ENCODE measurements around the gene EIF5.

Gene EIF5

DNA sequence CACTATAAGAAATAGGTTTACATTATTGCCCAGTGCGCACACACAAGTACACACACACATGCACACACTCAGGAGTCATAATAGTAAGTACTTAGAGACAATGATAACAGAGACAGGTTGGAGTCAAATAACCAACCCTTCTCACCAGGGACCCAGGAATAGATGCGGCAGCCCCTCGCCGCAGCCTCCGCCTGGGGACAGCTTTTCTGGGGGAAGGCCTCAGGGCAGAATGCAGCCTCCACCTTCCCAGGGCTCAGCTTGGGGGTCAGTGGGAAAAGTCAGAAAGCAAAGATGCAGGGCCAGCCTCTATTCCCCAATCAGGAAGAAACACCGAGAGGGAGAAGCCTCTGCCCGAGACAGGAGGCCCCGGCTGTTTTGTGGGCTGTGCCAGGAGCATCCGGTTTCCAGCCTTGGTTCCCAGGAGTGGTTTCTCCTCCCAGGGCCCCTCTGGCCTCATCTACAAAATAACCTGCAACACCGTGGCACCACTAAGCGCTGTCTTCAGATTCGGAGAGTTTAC is 23.4 kb upstream of the EIF5 start:
- no peak for DNase-seq (ENCODE audit: low read depth, low spot score)

DNA sequence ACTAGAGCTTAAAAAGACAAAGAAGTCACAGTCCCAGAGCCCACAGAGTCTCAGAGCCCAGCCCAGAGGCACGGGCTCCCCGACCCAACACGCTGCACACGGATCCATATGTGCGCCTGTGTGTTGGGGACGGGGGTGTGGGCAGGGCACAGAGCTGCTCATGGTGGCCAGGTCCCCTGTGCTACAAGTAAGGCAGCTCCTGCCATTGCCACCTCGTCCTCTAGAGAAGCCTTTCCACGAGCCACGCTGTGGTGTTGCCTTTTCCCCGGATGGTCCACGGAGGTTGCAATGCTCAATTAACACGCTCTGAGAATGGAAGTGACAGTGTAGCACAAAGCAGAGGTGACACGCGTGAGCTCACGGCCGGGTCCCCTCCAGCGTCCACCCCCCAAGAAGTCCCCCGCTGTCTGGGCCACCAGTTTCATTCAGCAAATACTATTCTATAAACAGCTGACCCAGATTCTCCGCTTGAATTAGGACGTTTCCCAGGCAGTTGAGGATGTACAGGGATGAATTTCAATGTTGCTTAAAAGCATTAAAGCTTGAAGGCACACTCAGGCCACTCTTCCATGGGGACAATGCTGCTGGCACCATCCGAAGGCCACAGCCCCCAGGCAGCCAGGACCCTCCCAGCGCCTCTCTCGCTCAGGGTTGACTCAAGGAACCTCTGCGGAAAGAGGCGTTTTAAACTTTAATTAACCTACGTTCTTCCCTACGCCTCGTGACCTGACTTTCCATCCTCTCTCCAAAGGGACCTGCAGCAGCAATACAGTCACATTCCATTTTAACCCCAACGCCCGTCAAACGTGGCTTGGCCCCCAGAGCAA is 22.7 kb upstream of the EIF5 start:
- no peak for DNase-seq (ENCODE audit: low read depth, low spot score)

DNA sequence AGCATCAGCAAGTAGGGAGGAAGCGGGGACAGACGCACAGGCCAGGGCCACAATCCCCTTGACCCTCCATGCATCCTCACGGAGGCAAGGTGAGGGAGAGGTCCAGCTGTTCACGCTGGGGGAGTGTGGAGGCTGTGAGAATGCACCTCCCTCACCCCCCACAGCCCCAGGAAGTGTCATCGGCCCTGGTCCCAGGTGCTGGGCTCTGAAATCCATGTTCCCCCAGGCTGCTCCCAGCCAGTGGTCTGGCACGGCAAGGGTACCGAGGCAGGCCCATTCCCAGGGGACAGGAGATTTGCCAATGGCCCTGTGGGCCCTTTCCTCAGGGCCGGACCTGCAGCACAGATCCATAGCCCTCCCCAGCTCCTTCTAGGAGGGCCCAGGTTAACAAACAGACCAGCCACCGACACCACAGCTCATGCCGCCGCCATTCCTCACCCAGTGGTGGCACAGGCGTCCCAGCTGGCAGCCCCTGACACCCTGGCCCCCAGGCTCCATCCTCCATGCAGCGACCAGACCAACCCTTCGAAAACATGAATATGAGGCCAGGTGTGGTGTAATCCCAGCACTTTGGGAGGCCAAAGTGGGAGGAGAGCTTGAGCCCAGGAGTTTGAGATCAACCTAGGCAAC is 21.9 kb upstream of the EIF5 start:
- no peak for DNase-seq (ENCODE audit: low read depth, low spot score)

- no peak for DNase-seq (ENCODE audit: low read depth, low spot score)
Observed at GRCh38 chr14:103313704-103314103, 20.3 kb upstream of the EIF5 start.

- no peak for DNase-seq (ENCODE audit: low read depth, low spot score)
Observed at GRCh38 chr14:103314496-103315277, 19.4 kb upstream of the EIF5 start.

DNA sequence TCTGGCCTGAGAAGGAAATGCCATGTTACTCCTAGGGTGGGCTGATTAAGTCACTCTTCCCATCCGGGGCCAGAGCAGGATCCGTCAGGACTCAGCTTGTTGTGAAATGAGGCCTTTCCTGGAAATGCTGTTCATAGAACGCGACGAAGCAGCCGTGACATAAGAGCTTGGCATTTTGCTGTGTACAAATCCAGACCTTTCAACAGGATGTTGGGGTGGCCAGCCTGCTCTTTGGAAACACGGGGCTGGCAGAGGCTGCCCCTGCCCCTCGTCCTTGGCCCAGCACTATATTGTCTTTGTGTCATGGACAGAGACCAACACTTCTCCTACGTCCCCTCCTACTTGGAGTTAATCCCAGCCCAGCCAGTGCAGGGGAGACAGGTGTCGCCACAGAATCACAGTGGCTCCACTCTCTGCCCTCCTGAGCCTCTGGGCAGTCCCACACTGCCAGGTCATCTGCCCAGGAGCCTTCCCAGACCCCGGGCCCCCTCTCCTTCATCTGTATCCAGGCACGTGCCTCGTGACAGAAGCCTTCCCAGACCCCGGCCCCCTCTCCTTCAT is 18.6 kb upstream of the EIF5 start:
- no peak for DNase-seq (ENCODE audit: low read depth, low spot score)

GRCh38 chr14:103315941-103316340 is 18.1 kb upstream of the EIF5 start:
- DNase-seq (ENCODE audit: low read depth, low spot score): no peak

- DNase-seq (ENCODE audit: low read depth, low spot score): no peak
Observed at GRCh38 chr14:103316721-103317121, 17.3 kb upstream of the EIF5 start.

GRCh38 chr14:103317251-103317650 is 16.8 kb upstream of the EIF5 start:
- DNase-seq (ENCODE audit: low read depth, low spot score): no peak

GRCh38 chr14:103317976-103318580 is 16.0 kb upstream of the EIF5 start:
- DNase-seq (ENCODE audit: low read depth, low spot score): no peak

- no peak for DNase-seq (ENCODE audit: low read depth, low spot score)
Observed at GRCh38 chr14:103318750-103319419, 15.2 kb upstream of the EIF5 start.

DNA sequence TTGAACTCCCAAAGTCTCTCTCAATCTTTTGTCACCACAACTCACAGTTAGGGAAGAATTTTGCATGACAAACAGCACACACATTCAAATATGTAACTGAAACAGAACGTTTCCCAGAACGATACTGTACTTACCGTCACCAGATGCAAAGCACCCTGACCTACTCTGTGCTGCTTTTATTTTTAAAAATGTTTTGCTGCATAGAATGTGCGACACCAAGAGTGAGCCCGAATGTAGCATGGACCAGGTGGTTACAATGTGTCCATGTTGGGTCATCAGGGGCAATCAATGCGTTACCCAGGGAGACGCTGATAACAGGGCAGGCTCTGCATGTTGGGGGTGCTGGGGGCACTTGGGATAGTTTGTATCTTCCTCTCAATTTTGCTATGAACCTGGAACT is 14.6 kb upstream of the EIF5 start:
- DNase-seq (ENCODE audit: low read depth, low spot score): no peak

DNA sequence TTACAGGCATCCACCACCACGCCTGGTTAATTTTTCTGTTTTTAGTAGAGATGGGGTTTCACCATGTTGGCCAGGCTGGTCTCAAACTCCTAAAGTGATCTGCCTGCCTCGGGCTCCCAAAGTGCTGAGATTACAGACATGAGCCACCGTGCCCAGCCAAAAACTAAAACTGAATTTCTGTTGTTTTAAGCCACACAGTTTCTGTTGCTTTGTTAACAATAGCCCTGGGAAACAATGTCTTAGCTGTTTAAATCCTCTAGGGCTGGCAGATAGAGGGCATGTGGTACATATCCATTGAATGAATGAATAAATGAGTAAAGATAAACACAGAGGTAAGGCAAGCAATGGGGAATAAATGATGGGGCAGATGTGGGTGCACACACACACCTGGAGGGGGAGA is 8.0 kb upstream of the EIF5 start:
- no peak for DNase-seq (ENCODE audit: low read depth, low spot score)

GRCh38 chr14:103328941-103329340 is 5.1 kb upstream of the EIF5 start:
- DNase-seq (ENCODE audit: low read depth, low spot score): no peak

GRCh38 chr14:103329401-103330347 is 4.4 kb upstream of the EIF5 start:
- DNase-seq (ENCODE audit: low read depth, low spot score): no peak

DNA sequence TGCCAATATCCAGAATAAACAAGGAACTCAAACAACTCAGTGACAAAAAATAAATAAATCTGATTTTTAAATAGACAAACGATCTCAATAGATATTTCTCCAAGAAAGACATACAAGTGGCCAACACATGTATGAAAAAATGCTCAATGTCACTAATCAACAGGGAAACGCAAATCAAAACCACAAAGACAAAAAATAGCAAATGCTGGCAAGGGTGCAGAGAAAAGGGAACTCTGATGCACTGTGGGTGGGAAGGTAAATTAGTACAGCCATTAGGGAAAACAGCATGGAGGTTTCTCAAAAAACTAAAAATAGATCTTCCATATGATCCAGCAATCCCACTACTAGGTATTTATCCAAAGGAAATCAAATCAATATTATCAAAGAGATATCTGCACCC is 3.5 kb upstream of the EIF5 start:
- no peak for DNase-seq (ENCODE audit: low read depth, low spot score)

DNA sequence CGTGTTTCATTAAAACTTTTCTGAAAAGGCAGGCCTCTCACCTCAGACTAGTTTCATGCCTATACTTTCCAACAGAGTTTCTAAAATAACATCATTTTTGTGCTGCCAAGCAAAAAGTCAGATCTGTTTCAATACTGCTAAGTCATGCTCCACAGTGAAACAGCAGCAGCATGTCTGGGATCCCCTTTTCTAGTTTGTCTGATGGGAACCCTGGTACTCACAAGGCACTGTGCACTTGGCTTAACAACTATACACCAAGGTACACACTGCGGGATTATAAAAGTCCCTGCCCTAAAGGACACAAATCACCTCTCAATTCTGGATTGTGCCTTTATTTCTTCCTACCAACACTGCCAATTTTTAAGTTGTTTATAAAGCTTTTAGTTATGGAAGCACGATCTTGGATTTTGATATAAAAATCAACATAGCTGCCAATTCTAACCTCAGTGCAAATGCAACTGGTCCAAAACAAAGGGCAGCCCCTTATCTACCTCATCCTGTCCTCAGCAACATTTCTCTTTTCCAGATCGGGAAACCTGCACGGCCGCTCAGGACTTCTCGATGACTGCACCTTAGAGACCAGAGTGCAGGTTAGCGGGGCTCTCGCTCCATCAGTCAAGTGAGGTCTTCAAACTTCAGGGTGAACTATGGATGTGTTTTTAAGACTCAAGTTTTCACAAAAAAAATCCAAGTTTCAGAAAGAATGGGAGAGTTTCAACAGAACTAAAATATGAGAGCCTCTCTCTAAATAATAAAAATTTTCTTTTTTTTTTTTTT is 1.7 kb upstream of the EIF5 start:
- no peak for DNase-seq (ENCODE audit: low read depth, low spot score)

DNA sequence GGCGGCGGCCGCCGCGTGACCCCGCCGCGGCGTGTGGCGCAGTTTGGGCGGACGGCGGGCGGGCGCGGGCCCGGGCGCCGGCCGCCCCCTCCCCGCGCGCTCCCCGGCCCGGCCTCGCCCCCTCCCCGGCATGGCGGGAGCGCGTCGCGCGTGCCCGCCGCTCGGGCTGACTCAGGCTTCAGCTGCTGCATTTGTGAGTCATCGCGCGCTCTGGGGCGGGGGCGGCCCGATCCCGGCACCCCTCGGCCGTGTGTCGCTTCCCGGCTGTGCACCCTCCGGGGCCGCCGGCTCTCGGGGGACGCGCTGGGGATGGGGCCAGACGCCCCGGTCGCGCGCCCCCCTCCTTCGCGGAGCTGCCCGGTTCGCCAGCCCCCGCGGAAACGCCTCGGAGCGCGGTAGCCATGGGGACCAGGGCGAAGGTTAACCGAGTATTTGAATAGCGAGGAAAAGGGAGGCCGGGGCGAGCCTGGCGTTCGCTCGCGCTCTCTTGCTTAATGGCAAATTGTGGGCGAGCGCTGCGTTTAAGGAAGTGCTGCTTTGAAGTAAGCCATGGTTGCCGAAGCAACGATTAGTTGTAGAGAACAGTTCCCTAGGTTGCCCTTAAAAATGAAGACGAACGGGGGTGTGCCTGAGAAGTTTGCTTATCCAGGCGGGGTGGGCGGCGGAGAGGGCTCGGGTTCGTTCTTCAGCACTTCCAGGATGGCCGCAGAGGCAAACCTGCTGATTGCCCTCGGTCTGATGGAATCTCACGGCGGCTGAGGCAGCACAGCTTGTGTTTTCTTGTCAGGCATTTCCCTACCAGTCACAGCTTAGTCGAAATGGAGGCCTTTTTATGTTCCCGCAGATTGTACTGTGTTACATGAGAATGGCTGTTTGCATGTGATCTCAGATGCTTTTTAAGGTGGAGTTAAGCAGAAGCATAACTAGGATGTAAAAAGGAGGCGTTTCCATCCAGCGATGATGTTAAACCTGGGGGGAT is 896 bp downstream of the EIF5 start:
- DNase-seq (ENCODE audit: low read depth, low spot score): peak; percentile 26

All from smooth muscle cell of the brain vasculature (primary cell).